Spleen (tissue), 7 donors: ENCODE data around the gene ERVK3-1.

Experiments used
- CTCF ChIP-seq, 11 experiments: fragments of 200-600 bp in 7 of 11; fragments of 450-650 bp in 4 of 11; sonication (generic) in 4 of 11; IDR thresholded peaks in 8 of 11; conservative IDR thresholded peaks in 3 of 11; 1 replicate in 7 of 11; 2 replicates in 4 of 11; pipeline versions ENCODE4 v1.4.0 to v1.8.0; 2016 to 2021; ENCODE audit warnings: antibody characterized with exemption in 11 of 11, inconsistent platforms in 4 of 11, mild to moderate bottlenecking in 1 of 11
- POLR2A ChIP-seq, 3 donors: fragments of 450-650 bp; IDR thresholded peaks; one replicate each; pipeline ENCODE4 v1.5.1; 2017; ENCODE audit warnings: antibody characterized with exemption in 3 of 3, mild to moderate bottlenecking in 1 of 3
- POLR2AphosphoS5 ChIP-seq, 3 donors: sonication (generic); formaldehyde crosslinking; IDR thresholded peaks; one replicate each; pipeline ENCODE4 v1.5.1; 2017; ENCODE audit warnings: antibody characterized with exemption in 3 of 3
- donor health status: DM: no; HTN: no; CAD: no; lungs with moderate emphysema.
- donor health status: DM: no; HTN: no; CAD: no.
- donor health status: DM: no; HTN: no; CAD: no.

GRCh38 chr19:58346961-58347929, 42.1 kb downstream of the ERVK3-1 start:
- TF ChIP-seq CTCF (IDR thresholded peaks at IDR 0.05 in 8 of 11, conservative IDR thresholded peaks at IDR 0.05 in 3 of 11) (no peak), POLR2AphosphoS5 (IDR thresholded peaks at IDR 0.05) (peak; percentile 81 to 87 (median 81)), POLR2A (IDR thresholded peaks at IDR 0.05) (peak in 1 of 3 donors; percentile 12)
